Activated T-cell treated with anti-CD3 and anti-CD28 coated beads, Interleukin-2, amount 50 U/mL, for 72 hours (primary cell): ENCODE data around the gene ELANE. TPM values are rescaled to one million over a fixed set of nuclear protein-coding genes. Genes with fewer than 3 reads are reported as not detected.
A peak's percentile ranks its signal among the peaks of the same experiment; 100 is the strongest.

Experiments
- ATAC-seq, 2 donors: fragments of 150-1000 bp; cut with Tn5 transposase; replicated peaks in 1 of 2; 2 replicates each; pipeline ENCODE4 v1.10.0; 2021; ENCODE audit warnings: moderate library complexity in 2 of 2, mild to moderate bottlenecking in 1 of 2
- DNase-seq, 2 donors: peaks; one replicate each; pipeline ENCODE4 v3.0.0; 2021 to 2022; ENCODE audit warnings: mixed read lengths in 1 of 2
- H3K27ac Mint-ChIP-seq: one replicate; pipeline ENCODE4 v1.8.0; 2022; ENCODE audit warnings: mild to moderate bottlenecking, moderate library complexity, mixed read lengths
- H3K27me3 Mint-ChIP-seq: one replicate; pipeline ENCODE4 v1.8.0; 2022; ENCODE audit warnings: low read depth, mixed read lengths
- H3K36me3 Mint-ChIP-seq, 2 donors: one replicate each; pipeline ENCODE4 v1.8.0; 2022; ENCODE audit warnings: mixed read lengths in 2 of 2, mild to moderate bottlenecking in 1 of 2; ENCODE audit not compliant: insufficient read depth in 2 of 2
- H3K4me1 Mint-ChIP-seq: one replicate; pipeline ENCODE4 v1.8.0; 2022; ENCODE audit warnings: low read depth, mixed read lengths
- H3K4me3 Mint-ChIP-seq, 2 donors: one replicate each; pipeline ENCODE4 v1.8.0; 2022; ENCODE audit warnings: mild to moderate bottlenecking in 2 of 2, mixed read lengths in 2 of 2, moderate library complexity in 2 of 2
- H3K9me3 Mint-ChIP-seq, 2 donors: one replicate each; pipeline ENCODE4 v1.8.0; 2022; ENCODE audit warnings: mixed read lengths in 2 of 2
- total RNA-seq, 2 donors: library from RNA; stranded (reverse); gene quantifications; one replicate each; pipeline ENCODE4 v1.2.3, GENCODE V29; 2022

ELANE gene
- total RNA-seq, 2 donors from 2014 or later, result not detected

- H3K27me3 Mint-ChIP-seq, result no peaks in the 10 kb centered on the region
- ATAC-seq, result no peak
- H3K4me1 Mint-ChIP-seq, result peaks cover 4% of the 10 kb centered on the region
- H3K36me3 Mint-ChIP-seq, result peaks cover 0 to 2% of the 10 kb centered on the region in 2 donors
- no peaks in the 10 kb centered on the region for H3K9me3 Mint-ChIP-seq
- no peak overlapping the region for H3K27ac Mint-ChIP-seq
- H3K4me3 Mint-ChIP-seq, result no peak overlapping the region
- peak in 1 of 2 donors; percentile 33 for DNase-seq
Observed at GRCh38 chr19:898663-899062, 46.6 kb downstream of the ELANE start.

GRCh38 chr19:899336-900042 is 47.4 kb downstream of the ELANE start:
- DNase-seq, result no peak
- Mint-ChIP-seq H3K9me3 (no peaks in the 10 kb centered on the region), H3K27ac (no peak overlapping the region), H3K27me3 (no peaks in the 10 kb centered on the region), H3K36me3 (peaks cover 0 to 2% of the 10 kb centered on the region in 2 donors), H3K4me1 (peaks cover 5% of the 10 kb centered on the region), H3K4me3 (no peak overlapping the region)
- no peak for ATAC-seq

GRCh38 chr19:900043-900301 is 47.9 kb downstream of the ELANE start:
- no peaks in the 10 kb centered on the region for H3K9me3 Mint-ChIP-seq
- ATAC-seq, result no peak
- H3K27me3 Mint-ChIP-seq, result no peaks in the 10 kb centered on the region
- H3K36me3 Mint-ChIP-seq, result peaks cover 0 to 4% of the 10 kb centered on the region in 2 donors
- H3K27ac Mint-ChIP-seq, result no peak overlapping the region
- peaks cover 9% of the 10 kb centered on the region for H3K4me1 Mint-ChIP-seq
- H3K4me3 Mint-ChIP-seq, result no peak overlapping the region
- no peak for DNase-seq

GRCh38 chr19:900302-901111 is 48.4 kb downstream of the ELANE start:
- ATAC-seq (peak; percentile 53 to 56), DNase-seq (peak in 1 of 2 donors; percentile 24)
- H3K27ac Mint-ChIP-seq, result no peak overlapping the region
- no peaks in the 10 kb centered on the region for H3K27me3 Mint-ChIP-seq
- no peaks in the 10 kb centered on the region for H3K9me3 Mint-ChIP-seq
- peaks cover 0 to 4% of the 10 kb centered on the region in 2 donors for H3K36me3 Mint-ChIP-seq
- no peak overlapping the region for H3K4me3 Mint-ChIP-seq
- H3K4me1 Mint-ChIP-seq, result peaks cover 9% of the 10 kb centered on the region

GRCh38 chr19:901216-902092 is 49.4 kb downstream of the ELANE start:
- DNase-seq (no peak), ATAC-seq (no peak)
- H3K4me3 Mint-ChIP-seq, result no peak overlapping the region
- peaks cover 17% of the 10 kb centered on the region for H3K4me1 Mint-ChIP-seq
- no peak overlapping the region for H3K27ac Mint-ChIP-seq
- peaks cover under 1 to 4% of the 10 kb centered on the region in 2 donors for H3K36me3 Mint-ChIP-seq
- no peaks in the 10 kb centered on the region for H3K9me3 Mint-ChIP-seq
- H3K27me3 Mint-ChIP-seq, result no peaks in the 10 kb centered on the region

- Mint-ChIP-seq H3K4me3 (no peak overlapping the region), H3K4me1 (peaks cover 23% of the 10 kb centered on the region), H3K27me3 (no peaks in the 10 kb centered on the region), H3K9me3 (no peaks in the 10 kb centered on the region), H3K27ac (no peak overlapping the region), H3K36me3 (peaks cover 1 to 2% of the 10 kb centered on the region in 2 donors)
- DNase-seq (no peak), ATAC-seq (no peak)
Observed at GRCh38 chr19:902093-902370, 49.9 kb downstream of the ELANE start.

GRCh38 chr19:902446-903226 is 50.5 kb downstream of the ELANE start:
- no peaks in the 10 kb centered on the region for H3K9me3 Mint-ChIP-seq
- ATAC-seq (no peak), DNase-seq (no peak)
- no peak overlapping the region for H3K27ac Mint-ChIP-seq
- no peak overlapping the region for H3K4me3 Mint-ChIP-seq
- H3K36me3 Mint-ChIP-seq, result peaks cover 1 to 2% of the 10 kb centered on the region in 2 donors
- H3K27me3 Mint-ChIP-seq, result no peaks in the 10 kb centered on the region
- H3K4me1 Mint-ChIP-seq, result peaks cover 29% of the 10 kb centered on the region

- Mint-ChIP-seq H3K36me3 (peaks cover 1 to 2% of the 10 kb centered on the region in 2 donors), H3K27me3 (no peaks in the 10 kb centered on the region), H3K27ac (no peak overlapping the region), H3K9me3 (no peaks in the 10 kb centered on the region), H3K4me1 (peaks cover 35% of the 10 kb centered on the region), H3K4me3 (no peak overlapping the region)
- ATAC-seq, result no peak
- no peak for DNase-seq
Observed at GRCh38 chr19:903266-903797, 51.2 kb downstream of the ELANE start.

GRCh38 chr19:904545-904944 is 52.4 kb downstream of the ELANE start:
- DNase-seq (no peak), ATAC-seq (no peak)
- Mint-ChIP-seq H3K27ac (peak overlapping the region; percentile 61), H3K9me3 (no peaks in the 10 kb centered on the region), H3K4me3 (no peak overlapping the region), H3K27me3 (no peaks in the 10 kb centered on the region), H3K36me3 (peaks cover 4% of the 10 kb centered on the region in 2 donors), H3K4me1 (peaks cover 47% of the 10 kb centered on the region)

Other genes with a start within 250 kb of the ELANE start
- gene POLRMT, start 218.8 kb upstream of the ELANE start, total RNA-seq, result 10 to 100 TPM; 62.7 to 79.0 TPM
- gene FGF22, start 212.4 kb upstream of the ELANE start, total RNA-seq, result not detected
- 10 to 100 TPM; 72.8 to 91.8 TPM for gene RNF126, start 189.1 kb upstream of the ELANE start, total RNA-seq
- gene FSTL3, start 175.9 kb upstream of the ELANE start, total RNA-seq, result 10 to 100 TPM; 10.0 to 11.4 TPM
- gene PRSS57, start 156.9 kb upstream of the ELANE start, total RNA-seq, result under 1 TPM in 1 of 2 donors, not detected in 1; 0.22 TPM
- 1 to 10 TPM in 1 of 2 donors, under 1 TPM in 1; 0.72 to 2.0 TPM for gene PALM, start 143.4 kb upstream of the ELANE start, total RNA-seq
- gene MISP, start 101.2 kb upstream of the ELANE start, total RNA-seq, result not detected
- gene PTBP1, start 54.9 kb upstream of the ELANE start, total RNA-seq, result 100 to 1,000 TPM; 515 to 611 TPM
- not detected for gene PLPPR3, start 30.3 kb upstream of the ELANE start, total RNA-seq
- not detected for gene AZU1, start 24.5 kb upstream of the ELANE start, total RNA-seq
- not detected for gene PRTN3, start 11.3 kb upstream of the ELANE start, total RNA-seq
- gene CFD, start 7.4 kb downstream of the ELANE start, total RNA-seq, result 1 to 10 TPM; 2.1 to 3.1 TPM
- gene MED16, start 40.9 kb downstream of the ELANE start, total RNA-seq, result 10 to 100 TPM; 59.8 to 62.2 TPM
- gene RNU6-9, start 41.2 kb downstream of the ELANE start, total RNA-seq, result not detected
- 100 to 1,000 TPM; 109 to 126 TPM for gene R3HDM4, start 60.9 kb downstream of the ELANE start, total RNA-seq
- gene KISS1R, start 65.0 kb downstream of the ELANE start, total RNA-seq, result 1 to 10 TPM; 1.0 to 3.6 TPM
- 10 to 100 TPM; 31.7 to 34.0 TPM for gene ARID3A, start 73.7 kb downstream of the ELANE start, total RNA-seq
- gene WDR18, start 132.0 kb downstream of the ELANE start, total RNA-seq, result 10 to 100 TPM; 59.6 TPM
- under 1 TPM; 0.10 to 0.35 TPM for gene GRIN3B, start 148.1 kb downstream of the ELANE start, total RNA-seq
- 100 to 1,000 TPM; 125 to 127 TPM for gene TMEM259, start 168.8 kb downstream of the ELANE start, total RNA-seq
- not detected for gene RNU6-2, start 169.2 kb downstream of the ELANE start, total RNA-seq
- gene CNN2, start 174.3 kb downstream of the ELANE start, total RNA-seq, result 100 to 1,000 TPM in 1 of 2 donors, 10 to 100 TPM in 1; 98.9 to 124 TPM
- gene ABCA7, start 187.8 kb downstream of the ELANE start, total RNA-seq, result 10 to 100 TPM; 34.3 to 37.1 TPM
- 100 to 1,000 TPM; 235 to 236 TPM for gene ARHGAP45, start 214.9 kb downstream of the ELANE start, total RNA-seq
- gene POLR2E, start 243.1 kb downstream of the ELANE start, total RNA-seq, result 100 to 1,000 TPM; 176 to 179 TPM